ENCODE results near the gene TBC1D14. TPM values are rescaled to one million over a fixed set of nuclear protein-coding genes. Genes with fewer than 3 reads are reported as not detected.

TBC1D14 gene
- total and polyA plus RNA-seq, 10 of the 15 experiments (the other 5 are each of a cell fraction or from before 2014, with no cell fraction given), result 0.87 to 39.3 (median 30.1) TPM

GRCh38 chr4:6971536-6972374 lies 62.1 kb downstream of the TBC1D14 start (continued):
- no peak for TF ChIP-seq CEBPZ (IDR thresholded peaks at IDR 0.05; ENCODE audit: low read depth, low read length)
- no peak for TF ChIP-seq MEF2A (IDR thresholded peaks at IDR 0.05; ENCODE audit: insufficient read depth, low read depth, low read length)
- no peak for TF ChIP-seq GABPA (IDR thresholded peaks at IDR 0.05; ENCODE audit: low read depth)
- no peak for TF ChIP-seq SUZ12 (IDR thresholded peaks at IDR 0.05; ENCODE audit: unreplicated experiment)
- TF ChIP-seq MYC (IDR thresholded peaks at IDR 0.05; ENCODE audit: insufficient read depth, insufficient read length, insufficient replicate concordance, low read length, severe bottlenecking), result no peak
- TF ChIP-seq ZNF274 (IDR thresholded peaks at IDR 0.05; ENCODE audit: insufficient read depth, insufficient read length), result no peak

- Histone ChIP-seq H3K27me3 (replicated peaks in 1 of 2; ENCODE audit: control insufficient read depth in 2 of 2, insufficient read depth in 2 of 2, low read length in 1 of 2) (no peaks in the 10 kb centered on the region), H3K36me3 (ENCODE audit: control insufficient read depth in 2 of 2, insufficient read depth in 2 of 2, low read length in 1 of 2) (peaks cover 3 to 5% of the 10 kb centered on the region in 2 experiments; a peak in 3 of 4 replicates), H3K4me2 (ENCODE audit: control insufficient read depth, insufficient read depth) (no peak overlapping the region), H2AFZ (ENCODE audit: control insufficient read depth, low read depth, low read length) (no peak overlapping the region), H4K20me1 (ENCODE audit: control insufficient read depth, insufficient read depth) (no peaks in the 10 kb centered on the region), H3K9ac (ENCODE audit: control insufficient read depth, insufficient read depth, low read length) (no peak overlapping the region), H3K79me2 (ENCODE audit: control insufficient read depth, insufficient read depth, low read length) (no peaks in the 10 kb centered on the region; the same call in 1 of the 2 replicates), H3K4me1 (ENCODE audit: control insufficient read depth, insufficient read depth, low read length) (peaks cover 18% of the 10 kb centered on the region), H3K9me3 (replicated peaks; ENCODE audit: control insufficient read depth, insufficient read depth, low read length) (no peaks in the 10 kb centered on the region), H3K27ac (ENCODE audit: control insufficient read depth, insufficient read depth) (no peak overlapping the region), H3K4me3 (no peak overlapping the region)
- BruUV-seq (replicated peaks), result no TSS peak
- DNase-seq (ENCODE audit: low read depth, low spot score) (no peak), FAIRE-seq (no peak), ATAC-seq (no peak)
- CTCF ChIA-PET, result interaction anchor here (1.4 to 6.4 kb wide), 5 partner anchors 8 to 96 kb away, joined by 3 to 80 read pairs (median 35); partner anchors contain the start of gene GRPEL1
- POLR2A ChIA-PET, result no interaction called here
- RAD21 ChIA-PET (ENCODE audit: unreplicated experiment), result interaction anchor here (1.5 kb wide), 1 partner anchor 98 kb away, joined by 4 read pairs; no protein-coding TSS in a partner anchor
- intact Hi-C loops (cut with micrococcal nuclease; ENCODE audit: unreplicated experiment) (loop anchor here (5.0 kb wide), 1 partner anchor 60 kb away; no protein-coding TSS in a partner anchor), in situ Hi-C loops (cut with MboI) (no loop called here)
- SMC1A ChIA-PET (ENCODE audit: uncharacterized antibody, unreplicated experiment), result interaction anchor here (0.8 to 3.8 kb wide), 2 partner anchors 10 to 13 kb away, joined by 3 to 12 read pairs; no protein-coding TSS in a partner anchor
- 93% methylated on average over 8 of the region's 8 CpGs for WGBS (ENCODE audit: insufficient coverage, insufficient replicate concordance, low lambda C conversion rate, missing lambda C conversion rate)
- TF ChIP-seq NR2F1 (conservative IDR thresholded peaks at IDR 0.05), result no peak
- no peak for TF ChIP-seq ZNF592 (IDR thresholded peaks at IDR 0.05)
- no peak for TF ChIP-seq PKNOX1 (IDR thresholded peaks at IDR 0.05)
- no peak for TF ChIP-seq ASH2L (IDR thresholded peaks at IDR 0.05; ENCODE audit: borderline replicate concordance, low read depth)
- TF ChIP-seq USF2 (IDR thresholded peaks at IDR 0.05; ENCODE audit: borderline replicate concordance, low read depth, low read length), result no peak
- no peak for TF ChIP-seq NBN (IDR thresholded peaks at IDR 0.05)
Observed at GRCh38 chr4:6972375-6972650, 62.7 kb downstream of the TBC1D14 start.
